GM18519 (cell line): ENCODE data around the gene PECR.

ENCODE experiments used
- ATAC-seq: cut with Tn5 transposase; IDR thresholded peaks from one replicate; pipeline ENCODE4 v1.9.1; 2021; ENCODE audit warnings: mild to moderate bottlenecking, moderate library complexity; ENCODE audit not compliant: unreplicated experiment, low FRiP score

PECR gene

DNA sequence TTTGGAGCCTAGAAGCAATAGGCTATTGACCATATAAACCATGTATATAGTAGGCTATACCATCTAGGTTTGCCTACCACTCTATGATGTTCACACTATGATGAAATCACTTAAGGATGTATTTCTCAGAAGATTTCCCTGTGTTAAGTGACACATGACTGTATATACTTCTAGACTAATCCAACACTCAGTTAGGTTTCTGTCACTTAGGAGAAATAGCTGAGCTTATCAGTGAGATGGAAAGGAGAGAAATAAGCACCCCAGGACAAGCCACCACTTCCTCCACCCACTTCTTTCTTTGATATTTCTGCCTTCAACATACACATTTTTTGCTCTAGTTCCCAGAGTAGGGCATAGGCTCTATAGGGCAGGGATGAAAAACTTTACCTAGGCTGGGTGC lies 7.8 kb downstream of the PECR start:
- ATAC-seq = no peak

DNA sequence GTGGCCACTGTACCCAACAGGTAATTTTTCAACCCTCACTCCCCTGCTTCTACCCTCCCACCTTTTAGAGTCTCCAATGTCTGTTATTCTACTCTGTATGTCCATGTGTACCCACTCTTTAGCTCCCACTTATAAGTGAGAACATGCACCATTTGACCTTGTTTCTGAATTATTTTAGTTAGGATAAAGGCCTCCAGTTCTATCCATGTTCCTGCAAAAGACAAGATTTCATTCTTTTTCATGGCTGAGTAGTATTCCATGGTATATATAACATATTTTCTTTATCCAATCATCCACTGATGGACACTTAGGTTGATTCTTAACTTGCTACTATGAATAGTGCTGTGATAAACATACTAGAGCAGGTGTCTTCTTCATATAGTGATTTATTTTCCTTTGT lies 9.1 kb downstream of the PECR start:
- no peak for ATAC-seq

DNA sequence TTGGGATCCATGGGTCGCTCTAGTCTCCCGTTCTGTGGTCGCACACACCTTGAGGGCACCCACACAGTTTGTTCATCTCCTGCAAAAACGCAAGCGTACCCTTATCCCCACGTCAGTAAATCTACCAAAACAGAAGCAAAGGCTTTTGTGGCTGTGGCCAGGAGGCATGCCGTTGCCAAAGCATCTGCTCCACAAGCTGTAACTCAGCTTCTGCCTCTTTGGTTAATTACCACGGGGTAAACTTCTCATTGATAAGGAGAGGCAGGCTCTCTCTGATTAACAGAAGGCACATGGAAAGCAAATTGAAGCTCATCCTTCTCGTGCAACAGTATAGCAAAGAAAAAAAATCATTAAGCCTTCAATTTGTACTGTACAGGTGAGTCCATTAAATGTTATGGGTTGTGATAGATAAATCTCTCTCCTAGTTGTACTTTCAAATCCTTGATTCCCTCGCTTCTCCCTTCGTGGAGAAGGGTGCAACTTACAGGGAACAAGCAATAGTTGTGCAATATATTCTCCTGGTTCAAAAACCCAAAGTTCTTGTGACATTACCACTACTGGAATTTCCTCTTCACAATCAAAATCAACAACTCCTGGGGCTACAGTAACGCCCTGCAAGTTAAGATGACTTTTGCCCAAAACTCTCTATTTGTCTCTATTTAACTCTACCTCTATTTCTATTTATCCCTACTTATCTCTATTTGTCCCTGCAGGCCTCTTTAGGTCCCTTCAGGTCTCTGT lies 10.3 kb downstream of the PECR start:
- ATAC-seq = no peak

DNA sequence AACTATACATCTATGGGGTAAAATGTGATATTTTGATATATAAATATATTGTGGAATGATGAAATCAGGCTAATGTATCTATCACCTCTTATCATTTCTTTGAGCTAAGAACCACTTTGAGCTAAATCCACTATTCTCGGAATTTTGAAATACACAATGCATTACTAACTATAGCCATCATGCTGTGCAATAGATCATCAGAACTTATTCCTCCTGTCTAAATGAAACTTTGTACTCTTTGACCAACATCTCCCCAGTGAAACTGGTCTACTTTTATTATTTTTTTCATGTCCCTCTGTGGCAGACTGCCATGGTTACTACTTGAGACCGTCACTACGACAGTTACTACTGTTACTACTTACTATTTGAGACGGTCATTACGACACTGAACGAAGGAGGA lies 11.4 kb downstream of the PECR start:
- no peak for ATAC-seq

DNA sequence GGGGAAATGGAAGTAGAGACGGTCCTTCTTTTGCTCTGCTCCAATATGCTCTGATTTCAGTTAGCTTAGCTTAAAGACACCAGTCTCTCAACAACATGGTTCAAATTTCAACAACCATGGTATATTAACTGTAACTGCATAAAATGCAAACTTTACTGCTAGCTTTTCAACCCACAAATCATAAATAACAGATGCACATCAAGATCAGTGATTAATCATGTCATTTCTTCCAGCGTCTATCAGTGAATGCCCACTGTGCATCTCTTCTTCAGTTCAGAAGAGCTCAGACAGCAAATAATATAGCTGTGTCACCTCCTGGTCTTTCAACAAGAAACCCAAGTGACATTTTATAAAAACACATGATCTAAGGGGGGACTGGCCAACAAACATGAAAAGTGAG lies 12.6 kb downstream of the PECR start:
- ATAC-seq = no peak

DNA sequence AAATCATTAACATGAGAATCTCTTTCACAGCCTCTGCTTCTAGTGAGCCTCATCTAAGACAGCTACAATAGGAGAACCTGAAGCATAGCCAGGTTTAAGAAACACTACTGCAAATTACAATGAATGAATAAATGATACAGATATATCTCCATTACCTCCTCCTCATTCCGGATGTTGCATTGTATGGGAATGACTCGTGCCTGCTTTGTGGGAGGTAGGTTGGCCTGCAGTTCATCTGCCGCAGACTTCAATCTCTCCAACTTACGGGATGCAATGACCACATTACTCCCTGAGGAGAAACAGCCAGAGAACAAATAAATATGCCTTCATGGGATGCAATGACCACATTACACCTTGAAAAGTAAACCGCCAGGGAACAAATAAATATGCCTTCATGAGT lies 15.4 kb downstream of the PECR start:
- ATAC-seq = no peak

DNA sequence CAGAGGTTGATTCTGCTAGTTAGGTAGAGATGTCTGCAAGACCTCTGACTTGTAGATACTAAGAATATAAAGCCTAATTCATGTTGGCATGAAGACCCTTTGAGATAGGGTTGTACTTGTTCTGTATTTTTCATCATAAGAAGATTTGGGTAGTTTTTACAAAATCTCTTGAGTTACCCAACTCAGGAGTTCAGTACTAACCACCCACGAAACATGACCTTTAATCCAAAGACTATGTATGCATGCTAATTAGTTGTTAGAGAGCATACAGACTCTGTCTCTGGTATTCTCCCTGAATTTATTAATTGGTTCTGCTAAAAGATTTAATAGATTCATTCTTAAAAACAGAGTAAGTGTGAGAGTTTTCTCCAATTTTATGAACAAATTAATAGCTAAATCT lies 16.9 kb downstream of the PECR start:
- ATAC-seq = no peak

DNA sequence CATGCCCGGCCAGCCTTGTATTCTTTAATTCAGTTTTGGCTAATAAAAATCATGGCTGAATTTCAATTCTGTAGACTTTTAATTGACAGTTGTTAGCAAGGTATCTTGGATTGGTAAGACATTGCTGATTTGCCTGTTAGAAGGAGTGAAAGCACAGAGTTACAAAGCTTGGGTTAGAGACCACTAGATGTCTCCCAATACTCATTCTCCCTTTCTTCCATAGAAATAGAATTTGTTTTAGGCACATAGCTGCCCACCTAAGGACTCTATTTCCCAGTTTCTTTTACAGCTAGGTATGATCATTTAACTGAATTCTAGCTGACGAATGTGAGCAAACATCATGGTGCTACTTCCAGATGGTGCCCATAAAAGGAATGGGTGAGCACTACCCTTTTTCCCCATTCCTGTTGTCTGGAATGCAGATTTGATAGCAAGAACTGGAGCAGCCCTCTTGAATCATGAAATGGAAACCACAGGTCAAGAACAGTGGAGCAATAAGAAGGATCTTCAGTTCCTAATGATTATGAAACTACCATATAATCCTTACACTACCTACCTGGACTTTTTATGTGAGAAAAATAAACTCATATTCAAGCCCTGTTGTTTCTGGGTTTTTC lies 17.5 kb downstream of the PECR start:
- ATAC-seq = no peak

DNA sequence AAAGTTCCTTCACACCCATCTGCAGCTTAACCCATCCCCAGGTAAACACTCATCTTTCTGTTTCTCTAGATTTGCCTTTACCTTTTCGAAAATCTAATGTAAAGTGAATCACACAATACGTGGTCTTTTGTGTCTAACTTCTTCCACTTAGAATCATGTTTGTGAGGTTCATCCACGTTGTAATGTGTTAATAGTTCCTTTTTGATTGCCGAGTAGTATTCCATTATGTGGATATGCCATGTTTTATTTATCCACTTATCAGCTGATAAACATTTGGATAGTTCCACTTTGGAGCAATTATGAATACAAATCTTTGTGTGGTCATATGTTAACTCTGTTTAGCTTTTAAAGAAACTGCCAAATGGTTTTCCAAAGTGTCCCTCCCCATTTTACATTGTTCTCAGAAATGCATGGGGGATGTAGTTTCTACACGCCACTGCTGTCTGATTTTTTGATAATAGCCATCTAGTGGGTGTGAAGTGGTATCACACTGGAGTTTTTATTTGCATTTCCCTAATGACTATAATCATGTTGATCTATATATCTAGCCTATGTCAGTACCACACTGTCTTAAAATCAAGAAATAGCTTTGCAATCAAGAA lies 22.3 kb downstream of the PECR start:
- ATAC-seq = no peak

DNA sequence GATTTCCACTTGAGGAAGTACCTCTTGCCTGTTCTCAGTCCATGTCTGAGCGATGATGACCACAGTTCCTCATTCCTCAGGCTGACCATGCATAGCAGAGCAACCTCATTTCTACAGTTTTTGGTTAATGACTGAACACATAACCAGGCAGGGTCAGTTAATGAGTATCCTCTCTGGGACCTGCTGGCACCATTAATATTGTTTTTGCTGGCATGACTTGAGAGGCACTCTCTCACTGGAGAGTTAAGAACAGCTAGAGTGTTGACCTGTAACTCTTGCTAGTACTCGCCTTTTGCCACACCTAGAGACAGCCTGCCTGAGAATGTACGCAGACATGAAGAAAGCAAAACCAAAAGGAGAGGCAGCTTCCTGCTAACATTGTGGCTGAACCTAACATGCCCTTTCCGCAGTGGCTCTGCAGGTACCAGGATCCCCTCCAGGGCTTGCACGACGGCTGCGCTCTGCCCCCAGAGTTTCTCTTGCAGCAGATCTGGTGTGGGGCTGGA lies 23.9 kb downstream of the PECR start:
- ATAC-seq = peak; percentile 69

DNA sequence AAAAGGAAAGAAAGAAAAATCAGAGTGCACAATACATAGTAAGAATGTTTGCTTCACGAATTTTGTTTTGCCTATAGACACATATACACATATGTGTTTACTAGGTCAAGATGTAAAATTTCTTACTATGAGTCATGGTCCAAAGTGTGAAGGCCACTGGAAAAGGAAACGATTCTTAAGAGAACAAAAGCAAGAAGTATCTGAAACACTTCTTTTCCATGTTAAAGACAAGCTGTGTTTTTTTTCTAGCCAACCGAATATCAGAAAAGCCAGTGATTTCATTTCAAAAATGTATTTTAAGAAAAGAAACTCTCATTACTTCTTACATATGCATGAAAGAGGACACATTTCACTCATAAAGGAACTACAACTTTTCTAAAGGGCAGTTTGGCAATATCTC lies 24.9 kb downstream of the PECR start:
- ATAC-seq = peak; percentile 40

DNA sequence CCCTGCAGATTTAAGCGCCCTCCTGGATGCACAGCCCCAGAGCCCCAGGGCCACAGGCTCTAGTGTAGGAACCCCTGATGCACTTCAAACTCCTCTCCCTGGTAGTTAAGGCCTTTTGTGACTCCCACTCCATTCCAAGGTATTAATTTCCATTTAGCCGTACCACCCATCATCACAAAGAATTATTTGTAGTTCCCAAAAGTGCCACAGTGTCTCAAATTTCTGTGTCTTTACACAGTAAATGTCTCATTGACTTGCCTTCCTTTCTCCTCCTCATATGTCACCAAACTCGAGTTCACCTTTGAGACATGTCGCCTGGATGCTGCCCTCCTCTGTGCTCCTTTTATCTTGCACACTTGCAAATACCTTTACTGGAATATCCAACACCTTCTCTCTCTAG lies 25.9 kb downstream of the PECR start:
- ATAC-seq = no peak

DNA sequence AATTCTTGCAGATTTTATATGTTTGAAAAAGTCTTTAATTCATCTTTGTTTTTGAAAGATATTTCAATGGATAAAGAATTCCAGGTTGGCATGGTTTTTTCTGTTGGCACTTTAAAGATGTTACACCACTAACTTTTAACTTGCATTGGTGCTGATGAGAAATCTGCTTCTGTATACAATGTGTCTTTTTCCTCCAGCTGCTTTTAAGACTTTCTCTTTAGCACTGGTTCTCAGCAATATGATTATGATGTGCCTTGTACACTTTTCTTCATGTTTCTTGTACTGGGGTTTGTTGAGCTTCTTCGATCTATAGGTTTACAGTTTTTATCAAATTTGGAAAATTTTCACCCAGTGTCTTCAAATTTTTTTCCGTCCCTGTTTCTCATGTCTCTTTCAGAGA lies 29.2 kb downstream of the PECR start:
- ATAC-seq = no peak

DNA sequence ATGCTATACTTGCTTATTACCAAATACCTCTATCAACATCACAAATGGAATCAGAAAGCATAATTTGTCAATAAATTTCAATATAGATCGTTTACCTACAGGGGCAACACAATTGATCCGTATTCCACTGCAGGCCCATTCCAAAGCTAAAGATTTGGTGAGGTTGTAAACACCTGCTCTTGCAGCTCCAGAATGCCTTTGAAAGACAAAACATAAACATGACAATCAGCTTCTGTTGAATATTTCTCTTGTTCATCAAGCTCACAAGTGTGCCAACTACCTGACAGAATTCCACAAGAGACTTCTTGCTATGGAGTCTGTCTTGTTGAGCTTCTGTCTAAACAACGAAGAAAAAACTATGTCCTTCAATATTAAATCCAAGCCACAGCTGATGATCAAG lies 30.3 kb downstream of the PECR start:
- no peak for ATAC-seq

DNA sequence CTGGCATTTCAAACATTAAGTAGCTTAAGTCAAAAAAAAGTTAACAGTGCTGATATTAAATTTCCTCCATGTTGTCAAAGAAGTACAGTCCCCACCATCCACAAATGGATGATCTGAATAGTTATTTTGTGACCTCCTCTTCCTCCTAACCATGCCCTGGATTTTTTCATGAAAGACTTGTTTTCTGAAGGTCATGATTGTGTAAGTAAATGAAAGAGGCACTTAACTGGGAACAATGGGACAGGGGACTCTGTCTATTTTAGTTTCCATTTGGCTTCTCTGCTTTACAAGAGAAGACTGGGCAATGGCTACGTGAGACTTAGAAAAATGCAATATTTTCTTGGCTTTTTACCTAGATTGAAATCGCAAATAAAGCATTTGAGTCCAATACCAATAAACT lies 32.2 kb downstream of the PECR start:
- no peak for ATAC-seq

DNA sequence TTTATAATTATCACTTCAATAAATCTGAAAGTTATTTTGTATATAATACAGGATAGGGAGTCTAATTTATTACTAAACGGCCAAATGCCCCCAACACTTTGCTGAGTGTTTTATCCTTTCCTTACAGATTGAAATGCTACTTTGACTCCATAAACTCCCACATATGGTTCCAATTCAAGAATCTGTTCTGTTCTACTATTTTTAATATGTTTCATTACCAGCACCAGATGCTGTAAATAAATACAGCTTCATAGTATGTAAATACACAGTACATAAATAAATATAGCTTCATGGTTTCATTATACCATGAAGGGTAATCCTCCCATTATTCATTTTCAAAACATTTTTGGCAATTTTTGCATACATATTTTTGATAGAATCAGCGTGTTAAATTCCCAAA lies 34.2 kb downstream of the PECR start:
- no peak for ATAC-seq

DNA sequence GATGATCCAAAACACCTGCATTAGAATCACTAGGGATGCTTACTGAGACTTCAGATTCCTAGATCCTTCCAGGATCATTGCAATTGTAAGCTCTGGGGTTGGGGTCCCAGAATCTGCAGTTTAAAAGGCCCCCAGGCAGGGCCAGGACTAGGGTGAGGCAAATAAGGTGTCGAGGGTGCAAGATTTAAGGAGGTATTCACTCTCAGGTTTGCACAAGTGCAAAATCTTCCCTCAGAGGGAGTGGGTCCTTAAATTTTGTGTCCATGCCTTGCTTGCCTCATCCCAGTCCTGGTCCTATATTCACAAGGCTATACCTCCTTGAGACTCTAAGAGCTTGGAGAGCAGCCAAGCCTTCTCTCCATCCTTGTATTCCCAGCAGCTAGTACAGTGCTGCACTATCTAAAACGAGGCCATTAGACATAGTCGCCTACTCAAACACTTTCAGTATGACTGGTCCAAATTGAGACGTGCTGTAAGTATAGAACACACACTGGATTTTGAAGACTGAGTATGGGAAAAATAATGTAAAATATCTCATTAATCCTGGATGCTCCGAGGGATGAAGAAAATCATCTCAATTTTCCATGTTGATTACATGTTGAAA lies 36.6 kb downstream of the PECR start:
- peak; percentile 92 for ATAC-seq

DNA sequence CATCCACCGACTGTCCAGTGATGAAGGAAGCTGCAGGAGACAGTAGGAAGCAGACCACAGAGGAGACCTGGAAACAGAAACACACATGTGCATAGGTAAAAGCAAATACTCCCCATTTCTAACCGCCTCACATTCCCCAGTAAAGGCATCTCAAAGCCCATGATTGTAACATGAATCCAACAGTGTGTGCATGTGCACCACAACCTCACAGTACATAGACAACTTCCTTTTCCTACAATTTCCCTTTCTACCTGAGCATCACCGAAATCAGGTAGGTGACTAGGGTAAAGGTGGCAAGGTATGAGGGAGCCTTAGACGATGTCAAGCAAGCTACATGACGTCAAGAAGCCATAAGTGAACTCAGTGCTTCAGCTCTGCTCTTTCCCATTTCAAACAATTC lies 37.7 kb downstream of the PECR start:
- ATAC-seq = no peak

DNA sequence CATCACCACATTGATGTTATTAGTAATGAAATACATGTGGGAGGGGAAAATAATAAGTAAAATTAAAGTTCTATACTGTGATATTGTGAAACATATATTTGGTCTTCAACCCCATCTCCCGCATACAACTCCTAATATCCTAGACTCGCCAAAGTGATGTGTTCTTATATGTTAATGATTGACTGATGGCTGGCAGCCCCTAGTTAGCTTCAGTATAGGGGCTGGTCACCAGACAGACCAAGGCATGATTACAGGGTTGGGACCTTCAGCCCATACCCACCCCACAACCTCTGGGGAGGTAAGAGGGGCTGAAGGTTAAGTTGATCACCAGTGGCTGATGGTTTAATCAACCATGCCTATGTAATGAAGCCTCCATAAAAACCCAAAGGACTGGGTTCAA lies 40.2 kb downstream of the PECR start:
- no peak for ATAC-seq

DNA sequence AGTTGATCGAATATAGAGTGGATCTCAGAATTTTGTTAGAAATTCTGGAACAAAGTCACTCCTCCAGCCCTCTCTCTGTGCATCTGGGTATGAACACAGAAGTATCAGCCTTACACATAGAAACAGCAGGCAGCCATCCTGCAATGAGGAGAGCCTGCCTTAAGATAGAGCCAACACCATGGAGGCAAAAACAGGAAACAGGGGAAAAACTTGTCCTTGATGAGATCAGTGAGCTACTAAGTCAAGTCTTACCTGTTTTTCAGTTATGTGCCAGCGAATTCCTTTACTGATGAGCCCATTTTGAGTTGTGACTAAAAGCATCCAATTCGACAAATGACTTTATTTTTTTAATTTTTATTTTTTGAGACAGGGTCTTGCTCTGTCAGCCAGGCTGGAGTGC lies 41.7 kb downstream of the PECR start:
- ATAC-seq = no peak

DNA sequence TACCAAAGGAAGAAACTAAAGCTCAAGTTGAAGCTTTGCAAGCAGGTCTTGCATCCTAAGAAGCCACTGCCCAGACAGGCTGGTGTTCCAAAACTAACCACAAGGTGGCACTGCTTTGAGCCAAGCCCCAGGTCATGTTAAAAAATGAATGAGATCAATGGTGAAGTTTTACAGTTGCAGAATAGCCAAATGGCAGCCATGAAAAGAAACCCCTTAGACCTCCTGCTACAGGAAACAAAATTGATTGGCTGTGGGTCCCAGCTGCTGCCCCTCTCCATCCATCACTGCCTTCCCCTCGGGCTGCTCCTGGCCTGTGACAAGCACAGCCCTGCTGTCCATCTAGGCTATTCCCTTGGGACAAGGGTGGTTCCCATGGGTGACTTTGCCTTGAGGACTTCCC lies 47.5 kb downstream of the PECR start:
- peak; percentile 27 for ATAC-seq

DNA sequence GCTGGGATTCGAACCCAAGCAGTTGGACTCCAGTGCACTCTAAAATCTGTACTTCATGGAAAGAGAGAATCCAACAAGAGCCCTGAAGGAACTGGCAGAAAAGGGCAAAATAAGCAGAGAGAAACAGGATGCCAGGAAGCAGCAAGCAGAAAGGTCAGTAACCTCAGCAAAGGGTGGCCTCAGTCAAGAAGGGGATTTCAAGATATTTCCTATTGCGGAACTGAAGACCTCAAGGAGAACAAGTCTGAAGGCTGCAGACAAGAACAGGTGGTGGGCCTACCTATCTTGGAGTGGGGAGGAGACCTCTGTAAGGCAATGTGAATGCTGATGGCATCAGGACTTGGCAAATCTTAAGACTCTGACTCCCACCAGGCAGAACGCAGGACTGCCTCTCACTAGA lies 48.2 kb downstream of the PECR start:
- ATAC-seq = no peak
